ENCODE measurements around the gene UGT2B10.

Gene UGT2B10

DNA sequence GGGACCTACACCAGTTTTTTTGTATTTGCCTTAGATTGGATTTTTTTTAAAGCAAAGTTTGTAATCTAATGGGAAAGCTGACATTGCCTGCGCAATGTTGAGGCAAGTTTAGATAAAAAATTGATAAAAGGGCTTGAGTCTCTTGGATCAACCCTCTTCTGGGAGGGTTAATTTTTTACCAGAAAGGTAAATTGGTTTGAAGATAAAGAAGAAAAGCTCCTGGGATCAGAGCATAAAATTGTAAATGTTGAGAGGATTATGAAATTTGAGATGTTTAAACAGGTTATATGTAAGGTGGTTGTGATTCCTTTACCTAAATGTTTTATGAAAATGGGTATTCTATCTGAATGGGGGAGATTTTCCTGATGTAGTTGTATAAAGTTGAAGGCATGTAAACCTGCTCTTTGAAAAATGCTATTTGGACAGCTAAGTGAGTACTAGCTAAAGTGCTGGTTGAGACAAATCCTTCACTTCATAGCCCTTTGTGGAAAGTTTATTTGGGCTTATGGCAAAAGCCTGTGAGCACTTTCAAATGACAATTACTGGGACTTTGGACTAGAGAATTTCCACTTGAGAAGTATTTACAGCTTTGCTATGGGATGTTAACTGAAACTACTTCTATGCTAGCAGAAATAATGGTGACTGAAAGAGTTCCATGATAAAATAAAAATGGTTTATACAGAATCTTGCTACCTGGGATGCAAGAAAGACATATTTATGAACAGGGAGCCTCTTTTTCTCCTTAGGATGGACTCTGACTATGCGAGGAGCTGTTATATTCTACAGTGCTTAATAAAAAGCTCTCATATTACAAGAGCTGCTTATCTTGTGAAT lies 56.2 kb downstream of the UGT2B10 start:
- no peak for DNase-seq

DNA sequence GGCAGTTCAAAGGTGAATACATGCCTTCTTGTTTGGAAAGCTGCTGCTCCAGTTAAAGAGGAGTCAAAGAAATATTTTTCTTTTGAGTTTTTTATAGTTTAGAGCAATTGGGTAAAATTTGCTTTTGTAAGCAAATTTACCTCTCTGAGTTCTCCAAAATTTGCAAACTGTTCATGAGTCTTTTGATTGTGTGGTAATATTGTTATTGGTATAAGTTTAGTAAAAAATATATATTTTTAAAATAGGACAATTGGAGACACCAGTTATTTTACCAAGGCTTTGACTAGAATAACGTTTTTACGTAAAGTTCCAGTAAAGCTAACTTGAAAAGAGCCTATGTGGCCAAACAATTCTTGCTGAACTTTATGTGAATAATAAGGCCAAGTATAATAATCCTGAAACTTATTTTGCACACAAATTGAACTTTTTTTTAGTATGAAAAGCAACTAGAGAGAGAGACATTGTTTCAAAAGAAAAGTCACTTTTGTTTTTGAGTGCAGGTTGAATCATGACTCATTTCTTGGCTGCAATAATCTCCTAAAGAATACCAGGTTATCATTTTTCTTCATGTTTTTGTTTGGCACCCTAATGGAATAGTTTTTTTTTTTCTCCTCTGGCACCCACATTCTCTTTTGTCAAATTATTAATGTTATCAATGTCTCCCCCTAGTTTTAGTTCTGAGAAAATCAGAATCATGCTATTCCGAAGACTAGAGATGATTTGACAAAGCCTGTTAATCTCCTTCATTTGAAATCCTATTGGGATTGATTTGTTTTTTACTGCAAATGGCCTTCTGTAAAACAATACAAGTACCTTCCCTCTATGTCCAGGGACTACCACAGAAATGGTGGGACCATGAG lies 57.1 kb downstream of the UGT2B10 start:
- no peak for DNase-seq

DNA sequence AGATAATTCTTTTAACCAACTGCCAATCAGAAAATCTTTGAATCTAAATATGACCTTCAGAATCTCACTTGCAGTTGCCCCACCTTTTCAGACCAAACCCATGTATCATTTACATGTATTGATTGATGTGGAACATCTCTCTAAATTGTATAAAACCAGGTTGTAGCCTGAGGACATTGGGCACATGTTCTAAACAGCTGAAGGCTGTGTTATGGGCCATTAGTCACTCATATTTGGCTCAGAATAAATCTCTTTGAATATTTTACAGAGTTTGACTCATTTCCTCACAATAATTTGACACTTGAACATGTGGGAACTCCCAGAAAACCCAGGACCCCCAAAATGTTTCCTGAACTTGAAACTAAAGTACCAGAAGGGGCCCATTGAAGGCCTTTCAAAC lies 58.7 kb downstream of the UGT2B10 start:
- DNase-seq: no peak

DNA sequence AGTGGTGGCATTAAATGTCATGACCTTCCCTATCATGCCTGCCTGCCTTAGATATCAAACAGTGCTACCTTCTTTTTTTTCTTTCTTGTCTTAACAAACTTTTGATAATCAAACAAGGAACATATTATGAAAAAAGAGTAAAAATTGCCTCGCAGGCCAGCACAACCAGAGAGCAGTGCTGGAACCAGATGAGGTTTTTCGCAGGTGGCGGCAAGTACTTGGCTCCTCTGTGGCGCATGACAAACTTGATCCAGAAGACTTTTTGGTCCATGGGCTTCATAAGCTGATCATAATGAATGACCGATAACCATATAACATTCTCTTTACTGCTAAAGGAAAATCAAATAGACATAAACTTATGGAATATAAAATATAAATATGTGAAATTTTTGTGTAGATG lies 61.8 kb downstream of the UGT2B10 start:
- no peak for DNase-seq

DNA sequence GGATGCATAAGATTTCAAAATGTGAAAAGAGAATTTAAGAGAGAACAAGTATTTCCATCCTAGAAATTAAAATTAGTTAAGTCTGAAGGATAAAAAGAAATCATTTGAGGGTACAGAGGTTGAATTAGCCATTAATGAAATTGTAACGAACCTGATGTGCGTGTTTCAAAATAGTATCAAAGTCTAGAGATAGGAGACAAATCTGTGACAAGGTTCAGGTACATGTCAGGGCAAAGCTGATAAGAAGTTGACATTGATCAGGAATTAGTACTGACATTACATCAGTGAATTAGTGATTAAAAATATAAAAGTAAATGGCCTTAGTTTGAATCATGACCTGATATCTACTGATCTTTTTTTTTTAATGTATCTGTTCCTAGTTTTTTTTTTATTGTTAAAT lies 62.3 kb downstream of the UGT2B10 start:
- no peak for DNase-seq
